ENCODE data around the gene ZNF302.

DNA sequence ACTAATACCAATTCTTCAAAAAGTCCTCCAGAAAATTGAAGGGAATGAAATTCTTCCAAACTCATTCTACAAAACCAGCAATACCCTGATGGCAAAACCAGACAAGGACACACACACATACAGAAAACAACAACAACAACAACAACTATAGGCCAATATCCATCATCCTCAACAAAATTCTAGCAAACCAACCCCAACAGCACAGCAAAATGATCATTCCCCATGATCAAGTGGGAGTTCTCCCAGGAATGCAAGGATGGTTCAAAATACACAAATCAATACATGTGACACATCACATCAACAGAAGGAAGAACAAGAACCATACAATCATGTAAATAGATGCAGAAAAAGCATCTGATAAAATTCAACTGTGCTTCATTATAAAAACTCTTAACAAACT is 37.9 kb downstream of the ZNF302 start:
- no peak for TF ChIP-seq EZH2 (IDR thresholded peaks at IDR 0.05; ENCODE audit: low read length, unreplicated experiment)
- TF ChIP-seq, protein P1, sequence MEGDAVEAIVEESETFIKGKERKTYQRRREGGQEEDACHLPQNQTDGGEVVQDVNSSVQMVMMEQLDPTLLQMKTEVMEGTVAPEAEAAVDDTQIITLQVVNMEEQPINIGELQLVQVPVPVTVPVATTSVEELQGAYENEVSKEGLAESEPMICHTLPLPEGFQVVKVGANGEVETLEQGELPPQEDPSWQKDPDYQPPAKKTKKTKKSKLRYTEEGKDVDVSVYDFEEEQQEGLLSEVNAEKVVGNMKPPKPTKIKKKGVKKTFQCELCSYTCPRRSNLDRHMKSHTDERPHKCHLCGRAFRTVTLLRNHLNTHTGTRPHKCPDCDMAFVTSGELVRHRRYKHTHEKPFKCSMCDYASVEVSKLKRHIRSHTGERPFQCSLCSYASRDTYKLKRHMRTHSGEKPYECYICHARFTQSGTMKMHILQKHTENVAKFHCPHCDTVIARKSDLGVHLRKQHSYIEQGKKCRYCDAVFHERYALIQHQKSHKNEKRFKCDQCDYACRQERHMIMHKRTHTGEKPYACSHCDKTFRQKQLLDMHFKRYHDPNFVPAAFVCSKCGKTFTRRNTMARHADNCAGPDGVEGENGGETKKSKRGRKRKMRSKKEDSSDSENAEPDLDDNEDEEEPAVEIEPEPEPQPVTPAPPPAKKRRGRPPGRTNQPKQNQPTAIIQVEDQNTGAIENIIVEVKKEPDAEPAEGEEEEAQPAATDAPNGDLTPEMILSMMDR (conservative IDR thresholded peaks at IDR 0.05; ENCODE audit: low read depth, low read length), result no peak

All from PC-3 (cell line).